PC-3 (cell line): Measurements from ENCODE around the gene SERINC4.

ENCODE experiments used
- EZH2 ChIP-seq: fragments of 300-600 bp; sonication (generic); IDR thresholded peaks from one replicate; pipeline ENCODE4 v1.6.1; 2017; ENCODE audit warnings: antibody characterized with exemption, mild to moderate bottlenecking, low read length; ENCODE audit not compliant: unreplicated experiment
- TF ChIP-seq, protein P1 (sequence below): fragments of 300-600 bp; sonication (generic); conservative IDR thresholded peaks from 2 replicates; pipeline ENCODE4 v1.5.1; 2017; ENCODE audit warnings: antibody characterized with exemption, low read depth, mild to moderate bottlenecking, low read length

GRCh38 chr15:43769584-43770228, 30.3 kb downstream of the SERINC4 start:
- TF ChIP-seq, protein P1, sequence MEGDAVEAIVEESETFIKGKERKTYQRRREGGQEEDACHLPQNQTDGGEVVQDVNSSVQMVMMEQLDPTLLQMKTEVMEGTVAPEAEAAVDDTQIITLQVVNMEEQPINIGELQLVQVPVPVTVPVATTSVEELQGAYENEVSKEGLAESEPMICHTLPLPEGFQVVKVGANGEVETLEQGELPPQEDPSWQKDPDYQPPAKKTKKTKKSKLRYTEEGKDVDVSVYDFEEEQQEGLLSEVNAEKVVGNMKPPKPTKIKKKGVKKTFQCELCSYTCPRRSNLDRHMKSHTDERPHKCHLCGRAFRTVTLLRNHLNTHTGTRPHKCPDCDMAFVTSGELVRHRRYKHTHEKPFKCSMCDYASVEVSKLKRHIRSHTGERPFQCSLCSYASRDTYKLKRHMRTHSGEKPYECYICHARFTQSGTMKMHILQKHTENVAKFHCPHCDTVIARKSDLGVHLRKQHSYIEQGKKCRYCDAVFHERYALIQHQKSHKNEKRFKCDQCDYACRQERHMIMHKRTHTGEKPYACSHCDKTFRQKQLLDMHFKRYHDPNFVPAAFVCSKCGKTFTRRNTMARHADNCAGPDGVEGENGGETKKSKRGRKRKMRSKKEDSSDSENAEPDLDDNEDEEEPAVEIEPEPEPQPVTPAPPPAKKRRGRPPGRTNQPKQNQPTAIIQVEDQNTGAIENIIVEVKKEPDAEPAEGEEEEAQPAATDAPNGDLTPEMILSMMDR, result peak; percentile 85
- TF ChIP-seq EZH2, result no peak
